HL-60 (cell line): ENCODE data around the gene MTX2.

Source experiments
- DNase-seq, 2 experiments: peaks; one replicate each; pipeline ENCODE4 v3.0.0-alpha.2; 2010 to 2020; ENCODE audit warnings: low read depth in 1 of 2, low spot score in 1 of 2
- H3K27ac ChIP-seq: fragments of 250-450 bp; sonication (Bioruptor Pico); replicated peaks from 2 replicates; pipeline ENCODE4 v1.5.1; 2020; ENCODE audit warnings: mild to moderate bottlenecking, moderate library complexity
- H3K27me3 ChIP-seq: fragments of 250-450 bp; sonication (Bioruptor Pico); 2 replicates; pipeline ENCODE4 v1.5.1; 2021; ENCODE audit warnings: mild to moderate bottlenecking, moderate library complexity; ENCODE audit not compliant: insufficient read depth, poor library complexity, severe bottlenecking
- H3K4me3 ChIP-seq: replicated peaks from 2 replicates; pipeline ENCODE4 v1.5.1; 2011; ENCODE audit warnings: mild to moderate bottlenecking, control low read depth, low read length; ENCODE audit not compliant: insufficient read depth
- CTCF ChIP-seq: IDR thresholded peaks from one replicate; pipeline ENCODE4 v1.5.1; 2011; ENCODE audit warnings: low read length, control low read depth, inconsistent platforms; ENCODE audit not compliant: insufficient read depth
- GABPA ChIP-seq: IDR thresholded peaks from 2 replicates; pipeline ENCODE4 v1.6.1; 2012; ENCODE audit warnings: low read depth
- POLR2AphosphoS5 ChIP-seq: IDR thresholded peaks from 2 replicates; pipeline ENCODE4 v1.6.1; 2012; ENCODE audit warnings: low read depth
- REST ChIP-seq: IDR thresholded peaks from 2 replicates; pipeline ENCODE4 v1.6.1; 2012; ENCODE audit warnings: low read depth; ENCODE audit not compliant: insufficient replicate concordance
- SPI1 ChIP-seq: IDR thresholded peaks from 2 replicates; pipeline ENCODE4 v1.6.1; 2012; ENCODE audit warnings: low read depth, mild to moderate bottlenecking, borderline replicate concordance

MTX2 gene

GRCh38 chr2:176338395-176338794 lies 69.2 kb downstream of the MTX2 start:
- no peak overlapping the region for H3K4me3 ChIP-seq
- H3K27ac ChIP-seq = no peak overlapping the region
- no peak for TF ChIP-seq GABPA
- TF ChIP-seq SPI1 = no peak
- no peak for TF ChIP-seq POLR2AphosphoS5
- no peak for TF ChIP-seq CTCF
- no peak for TF ChIP-seq REST
- H3K27me3 ChIP-seq = no peaks in the 10 kb centered on the region
- no peak for DNase-seq

GRCh38 chr2:176339208-176339607 lies 70.0 kb downstream of the MTX2 start:
- H3K4me3 ChIP-seq = no peak overlapping the region
- no peak overlapping the region for H3K27ac ChIP-seq
- DNase-seq = no peak
- H3K27me3 ChIP-seq = no peaks in the 10 kb centered on the region
- TF ChIP-seq GABPA (no peak), CTCF (no peak), SPI1 (no peak), REST (no peak), POLR2AphosphoS5 (no peak)

DNA sequence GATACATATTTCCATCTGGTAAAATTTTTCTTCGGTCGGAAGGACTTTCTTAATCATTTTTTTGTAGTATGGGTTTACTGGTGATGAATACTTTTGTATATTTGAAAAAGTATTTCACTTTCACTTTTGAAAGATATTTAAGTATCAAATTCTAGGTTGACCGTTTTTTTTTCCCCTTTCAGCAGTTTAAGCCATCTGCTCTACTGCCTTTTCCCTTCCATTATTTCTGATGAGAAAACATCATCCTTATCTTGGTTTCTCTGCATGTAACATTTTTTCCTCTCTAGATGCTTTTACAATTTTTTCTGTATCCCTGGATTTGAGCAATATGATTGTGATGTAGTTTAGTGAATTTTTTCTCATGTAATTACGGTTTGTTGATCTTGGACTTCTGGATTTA lies 87.0 kb downstream of the MTX2 start:
- peaks cover 2% of the 10 kb centered on the region for H3K27me3 ChIP-seq
- no peak overlapping the region for H3K27ac ChIP-seq
- no peak overlapping the region for H3K4me3 ChIP-seq
- TF ChIP-seq SPI1 (no peak), POLR2AphosphoS5 (no peak), CTCF (no peak), GABPA (no peak), REST (no peak)
- DNase-seq = no peak
